Coronary artery (tissue), 2 donors: ENCODE results near the gene CHMP5.

ENCODE experiments used
- DNase-seq: peaks from one replicate; pipeline ENCODE4 v3.0.0-alpha.2; 2017; ENCODE audit warnings: low spot score
- H3K27ac ChIP-seq, 2 donors: fragments of 200-600 bp; sonication (generic); one replicate each; pipeline ENCODE4 v1.5.1; 2016 to 2019
- H3K4me3 ChIP-seq: fragments of 200-600 bp; sonication (generic); 2 replicates; pipeline ENCODE4 v1.5.1; 2016; ENCODE audit warnings: mild to moderate bottlenecking, moderate library complexity
- CTCF ChIP-seq: fragments of 200-600 bp; sonication (generic); IDR thresholded peaks from one replicate; pipeline ENCODE4 v1.5.1; 2019; ENCODE audit warnings: antibody characterized with exemption

Gene CHMP5

DNA sequence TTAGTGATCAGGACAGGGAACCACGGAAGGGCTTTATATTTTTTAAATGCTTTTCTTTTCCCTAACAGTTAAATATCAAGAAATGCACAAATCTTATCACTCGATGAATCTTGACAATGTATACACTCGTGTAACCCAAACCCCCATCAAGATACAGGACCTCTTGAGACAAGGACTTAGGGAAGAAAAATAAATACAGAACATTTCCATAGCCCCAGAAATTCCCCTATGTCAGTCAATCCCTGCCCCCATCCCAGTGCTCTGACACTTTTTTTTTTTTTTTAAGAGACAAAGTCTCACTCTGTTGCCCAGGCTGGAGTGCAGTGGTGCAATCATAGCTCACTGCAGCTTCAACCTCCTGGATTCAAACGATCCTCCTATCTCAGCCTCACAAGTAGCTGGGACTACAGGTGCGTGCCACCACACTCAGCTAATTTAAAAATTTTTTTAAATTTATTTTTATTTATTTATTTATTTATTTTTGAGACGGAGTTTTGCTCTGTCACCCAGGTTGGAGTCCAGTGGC is 22.2 kb upstream of the CHMP5 start:
- H3K4me3 ChIP-seq: no peak overlapping the region
- H3K27ac ChIP-seq: no peak overlapping the region
- DNase-seq: no peak
- TF ChIP-seq CTCF: no peak

- DNase-seq: no peak
Observed at GRCh38 chr9:33244137-33244784, 20.6 kb upstream of the CHMP5 start.

GRCh38 chr9:33245341-33245740 is 19.5 kb upstream of the CHMP5 start:
- no peak for DNase-seq
- no peak for TF ChIP-seq CTCF

More at GRCh38 chr9:33244137-33244784, 20.6 kb upstream of the CHMP5 start:
- no peak overlapping the region for H3K27ac ChIP-seq
- TF ChIP-seq CTCF: no peak
- H3K4me3 ChIP-seq: no peak overlapping the region

DNA sequence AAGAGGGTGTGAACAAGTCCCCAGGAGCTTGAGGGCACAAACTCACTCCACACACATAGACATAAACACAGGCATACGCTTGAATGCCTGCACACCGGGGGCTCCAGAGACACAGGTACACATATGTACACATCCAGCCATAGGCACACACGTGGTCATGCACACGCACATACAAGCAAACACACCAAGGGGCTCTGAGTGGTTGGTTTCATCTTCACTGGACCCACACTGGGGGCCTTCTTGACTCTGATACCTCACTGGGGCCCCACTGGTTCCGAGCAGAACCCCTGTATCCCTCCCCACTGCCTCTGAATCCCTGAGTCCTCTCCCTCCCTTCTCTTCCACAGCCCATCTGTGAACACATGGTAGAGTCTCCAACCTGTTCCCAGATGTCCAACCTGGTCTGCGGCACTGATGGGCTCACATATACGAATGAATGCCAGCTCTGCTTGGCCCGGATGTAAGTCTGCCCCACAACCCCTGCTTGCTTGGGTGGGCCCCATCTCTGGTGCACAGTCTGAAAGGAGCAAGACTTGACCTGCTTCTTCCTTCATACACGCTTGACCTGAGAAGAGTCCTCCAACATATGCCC is 18.5 kb upstream of the CHMP5 start:
- H3K4me3 ChIP-seq: no peak overlapping the region
- DNase-seq: no peak
- no peak overlapping the region for H3K27ac ChIP-seq
- TF ChIP-seq CTCF: no peak

More at GRCh38 chr9:33245341-33245740, 19.5 kb upstream of the CHMP5 start:
- H3K4me3 ChIP-seq: no peak overlapping the region
- no peak overlapping the region for H3K27ac ChIP-seq

GRCh38 chr9:33248606-33249005 is 16.2 kb upstream of the CHMP5 start:
- DNase-seq: no peak
- H3K27ac ChIP-seq: no peak overlapping the region

DNA sequence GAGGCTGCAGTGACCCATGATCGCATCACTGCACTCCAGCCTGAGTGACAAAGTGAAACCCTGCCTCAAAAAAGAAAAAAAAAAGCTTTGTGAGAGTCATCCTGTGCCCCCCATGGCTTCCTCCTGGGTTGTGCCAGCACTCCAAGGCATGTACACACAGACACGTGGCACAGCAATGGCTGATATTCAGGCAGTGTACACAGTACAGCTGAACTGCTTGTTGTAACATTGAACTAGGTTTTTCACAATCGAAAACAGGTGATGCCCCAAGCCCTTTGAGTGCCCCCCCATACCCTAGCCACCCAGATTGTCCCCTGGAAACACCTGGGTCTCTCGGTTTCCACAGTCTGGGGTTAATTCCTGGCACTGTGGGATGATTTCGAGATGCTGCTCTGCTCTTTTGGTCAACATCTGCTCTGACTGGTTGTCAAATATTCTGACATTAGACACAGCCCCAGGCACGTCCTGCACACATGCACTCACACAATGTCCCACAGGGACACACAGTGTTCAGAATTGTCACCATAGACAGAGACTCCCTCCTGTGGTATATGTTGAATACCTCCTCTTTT is 15.7 kb upstream of the CHMP5 start:
- H3K27ac ChIP-seq: no peak overlapping the region
- no peak for DNase-seq
- no peak overlapping the region for H3K4me3 ChIP-seq
- TF ChIP-seq CTCF: no peak

More at GRCh38 chr9:33248606-33249005, 16.2 kb upstream of the CHMP5 start:
- H3K4me3 ChIP-seq: no peak overlapping the region
- TF ChIP-seq CTCF: no peak

DNA sequence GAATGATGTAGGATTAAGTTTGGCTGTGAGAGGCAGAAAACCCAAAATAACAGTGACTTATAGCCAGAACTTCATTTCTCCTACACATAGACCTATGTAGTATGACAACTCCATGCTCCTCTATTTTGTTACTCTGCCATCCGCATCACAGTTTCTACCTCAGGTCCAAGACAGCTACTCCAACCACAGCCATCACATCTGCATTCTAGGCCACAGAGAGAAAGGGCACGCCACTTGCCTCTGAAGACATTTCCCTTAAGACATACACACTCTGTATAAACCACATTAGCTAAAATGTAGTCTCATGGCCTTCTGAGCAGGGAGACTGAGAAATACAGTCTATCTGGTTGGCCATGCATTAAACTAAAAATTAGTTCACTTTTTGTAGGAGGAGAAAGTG is 14.9 kb upstream of the CHMP5 start:
- no peak for DNase-seq
- Histone ChIP-seq H3K27ac (no peak overlapping the region), H3K4me3 (no peak overlapping the region)
- no peak for TF ChIP-seq CTCF
